Mucosa of stomach (tissue), 1 donor: ENCODE data around the gene CLEC4E.
"Not testable (repeated sequence)": the region's sequence is repeated elsewhere in the genome, so short reads cannot be mapped to it uniquely, and the experiment has no call there.

Experiments
- H3K27me3 ChIP-seq: one replicate; pipeline ENCODE4 v1.7.0; 2013; ENCODE audit warnings: mild to moderate bottlenecking, low read length; ENCODE audit not compliant: control insufficient read depth, insufficient read depth
- H3K36me3 ChIP-seq: one replicate; pipeline ENCODE4 v1.7.0; 2013; ENCODE audit warnings: low read length; ENCODE audit not compliant: control insufficient read depth, insufficient read depth
- H3K4me1 ChIP-seq: one replicate; pipeline ENCODE4 v1.7.0; 2013; ENCODE audit warnings: mild to moderate bottlenecking, low read length; ENCODE audit not compliant: control insufficient read depth, insufficient read depth
- H3K4me3 ChIP-seq: one replicate; pipeline ENCODE4 v1.7.0; 2013; ENCODE audit warnings: low read length
- H3K9ac ChIP-seq: one replicate; pipeline ENCODE4 v1.7.0; 2013; ENCODE audit warnings: mild to moderate bottlenecking, low read length, moderate library complexity
- H3K9me3 ChIP-seq: one replicate; pipeline ENCODE4 v1.7.0; 2013; ENCODE audit warnings: mild to moderate bottlenecking, low read length, moderate library complexity; ENCODE audit not compliant: control insufficient read depth
- donor health status: Pancreatic carcinoma.

Gene CLEC4E

DNA sequence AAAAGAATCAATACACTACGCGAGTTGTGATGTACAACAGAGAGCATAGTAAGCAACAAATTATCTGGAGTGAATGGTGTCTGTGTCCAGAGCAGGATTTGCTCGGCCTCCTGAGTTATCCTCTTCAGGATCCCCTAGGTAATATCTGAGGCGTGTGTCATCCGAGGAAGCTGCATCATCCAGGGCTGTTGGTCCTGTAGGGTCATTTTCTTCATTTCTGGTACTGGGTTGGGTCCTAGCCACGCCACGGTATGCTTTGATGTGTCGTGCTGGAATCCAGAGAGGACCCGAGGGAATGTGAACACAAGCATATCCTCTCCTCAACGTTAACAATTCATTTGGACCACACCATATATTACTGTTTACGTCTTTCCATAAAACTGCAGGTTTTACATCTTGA, 19.0 kb upstream of the CLEC4E start:
- Histone ChIP-seq H3K36me3 (no peaks in the 10 kb centered on the region), H3K27me3 (no peaks in the 10 kb centered on the region), H3K9ac (no peak overlapping the region), H3K9me3 (no peaks in the 10 kb centered on the region), H3K4me1 (no peaks in the 10 kb centered on the region), H3K4me3 (no peak overlapping the region)

DNA sequence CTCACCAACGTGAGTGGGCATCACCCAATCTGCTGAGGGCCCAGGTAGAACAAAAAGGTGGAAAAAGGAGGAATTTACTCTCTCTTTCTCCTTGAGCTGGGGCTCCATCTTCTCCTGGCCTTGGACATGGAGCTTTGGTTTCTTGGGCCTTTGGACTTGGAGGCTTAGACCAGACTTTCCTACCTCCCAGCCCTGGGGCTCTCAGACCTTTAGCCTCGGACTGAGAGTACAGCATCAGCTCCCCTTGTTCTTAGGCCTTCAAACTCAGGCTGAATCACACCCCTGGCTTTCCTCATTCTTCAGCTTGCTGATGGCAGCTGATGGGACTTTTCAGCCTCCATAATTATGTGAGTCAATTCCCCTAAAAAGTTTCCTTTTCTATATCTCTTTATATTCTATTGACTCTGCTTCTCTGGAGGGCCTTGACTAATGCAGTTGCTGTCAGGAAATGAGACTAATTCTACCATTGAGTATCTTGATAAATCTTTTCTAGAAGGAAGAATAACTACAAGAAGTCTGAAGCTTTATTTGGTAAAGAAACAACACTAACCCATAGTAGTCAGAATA, 15.9 kb upstream of the CLEC4E start:
- Histone ChIP-seq H3K4me1 (no peaks in the 10 kb centered on the region), H3K4me3 (no peak overlapping the region), H3K36me3 (no peaks in the 10 kb centered on the region), H3K27me3 (no peaks in the 10 kb centered on the region), H3K9me3 (no peaks in the 10 kb centered on the region), H3K9ac (no peak overlapping the region)

DNA sequence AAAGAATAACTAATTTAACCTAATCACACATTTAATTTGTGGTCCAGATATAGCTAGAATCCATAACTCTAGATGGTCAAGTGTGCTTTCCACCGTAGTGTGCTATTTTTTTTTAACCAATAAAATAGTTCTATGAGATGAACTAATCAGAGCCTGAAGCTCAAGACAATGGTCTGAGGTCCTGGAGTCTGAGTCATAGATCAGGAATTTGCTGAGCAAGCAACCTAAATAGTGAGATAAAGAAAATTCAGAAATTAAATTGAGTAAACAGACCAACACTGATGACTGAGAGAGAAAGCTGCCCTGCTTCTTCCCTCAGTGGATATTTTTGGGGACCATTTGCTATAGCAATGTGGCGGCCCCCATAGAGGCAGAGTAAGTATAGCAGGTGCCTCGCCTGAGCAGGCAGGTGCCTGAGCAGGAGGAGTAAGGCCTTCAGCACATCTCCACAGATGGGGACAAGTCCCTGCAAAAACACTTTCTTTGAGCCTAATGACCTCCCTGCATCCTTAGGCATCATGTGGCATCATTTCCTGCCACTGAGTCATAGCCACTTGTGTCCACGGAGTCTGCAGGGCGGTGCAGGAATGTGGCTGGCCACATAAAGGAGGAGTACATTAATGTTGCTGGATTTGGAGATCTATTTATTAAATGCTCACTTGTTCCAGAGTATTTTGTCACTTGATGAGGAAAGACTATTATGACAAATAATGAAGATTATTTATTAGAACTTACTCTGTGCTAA, 13.9 kb upstream of the CLEC4E start:
- H3K4me1 ChIP-seq, result no peaks in the 10 kb centered on the region

DNA sequence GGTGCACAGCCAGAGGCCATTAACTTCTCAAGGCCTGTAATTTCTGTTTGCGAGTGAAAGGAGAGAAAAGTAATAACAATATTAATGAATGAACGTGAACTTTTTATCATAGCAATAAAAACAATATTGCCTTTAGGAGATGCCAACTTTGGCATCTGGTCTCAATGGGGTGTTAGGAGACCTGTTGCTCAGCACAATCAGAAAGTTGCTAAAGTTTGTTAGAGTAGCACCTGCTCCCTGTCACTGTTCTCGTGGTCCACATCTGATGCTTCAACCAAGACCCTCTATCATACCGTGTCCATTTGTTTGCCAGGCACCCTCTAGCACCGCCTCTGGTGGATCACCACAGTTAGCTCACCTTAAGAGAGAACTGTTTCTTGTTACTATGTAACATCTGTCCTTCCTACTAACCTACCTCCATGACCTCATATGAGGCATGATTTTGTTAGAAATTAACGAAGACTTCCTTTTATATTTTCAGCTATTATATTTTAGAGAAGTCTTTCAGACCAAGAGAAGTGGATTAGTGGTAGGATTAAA, 12.5 kb upstream of the CLEC4E start:
- H3K9me3 ChIP-seq, result no peaks in the 10 kb centered on the region
- H3K4me1 ChIP-seq, result no peaks in the 10 kb centered on the region
- H3K4me3 ChIP-seq, result no peak overlapping the region
- H3K36me3 ChIP-seq, result no peaks in the 10 kb centered on the region
- no peaks in the 10 kb centered on the region for H3K27me3 ChIP-seq
- H3K9ac ChIP-seq, result no peak overlapping the region

More for the DNA sequence above, 13.9 kb upstream of the CLEC4E start:
- H3K36me3 ChIP-seq, result no peaks in the 10 kb centered on the region
- H3K4me3 ChIP-seq, result no peak overlapping the region
- no peaks in the 10 kb centered on the region for H3K27me3 ChIP-seq
- no peak overlapping the region for H3K9ac ChIP-seq
- H3K9me3 ChIP-seq, result no peaks in the 10 kb centered on the region

DNA sequence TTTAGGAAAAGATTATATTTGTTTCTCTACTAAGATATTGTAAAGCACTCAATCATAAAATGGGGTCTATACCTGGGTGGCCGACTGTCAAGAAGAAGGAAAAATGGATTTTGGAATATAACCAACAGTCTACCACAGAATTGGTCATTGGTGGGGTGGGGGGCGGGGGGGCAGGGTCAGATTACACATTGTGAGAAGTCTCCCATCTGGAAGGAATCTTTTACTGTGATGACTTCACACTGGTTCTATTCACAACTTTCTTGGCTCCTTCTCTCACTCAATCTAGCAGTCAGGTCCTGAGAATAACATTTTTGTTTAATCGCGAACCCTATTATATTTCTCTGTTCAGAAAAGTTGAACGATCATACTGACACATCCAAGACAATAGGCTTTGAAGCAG, 8.7 kb upstream of the CLEC4E start:
- Histone ChIP-seq H3K36me3 (no peaks in the 10 kb centered on the region), H3K9ac (no peak overlapping the region), H3K4me1 (no peaks in the 10 kb centered on the region), H3K9me3 (no peaks in the 10 kb centered on the region), H3K27me3 (no peaks in the 10 kb centered on the region), H3K4me3 (no peak overlapping the region)

DNA sequence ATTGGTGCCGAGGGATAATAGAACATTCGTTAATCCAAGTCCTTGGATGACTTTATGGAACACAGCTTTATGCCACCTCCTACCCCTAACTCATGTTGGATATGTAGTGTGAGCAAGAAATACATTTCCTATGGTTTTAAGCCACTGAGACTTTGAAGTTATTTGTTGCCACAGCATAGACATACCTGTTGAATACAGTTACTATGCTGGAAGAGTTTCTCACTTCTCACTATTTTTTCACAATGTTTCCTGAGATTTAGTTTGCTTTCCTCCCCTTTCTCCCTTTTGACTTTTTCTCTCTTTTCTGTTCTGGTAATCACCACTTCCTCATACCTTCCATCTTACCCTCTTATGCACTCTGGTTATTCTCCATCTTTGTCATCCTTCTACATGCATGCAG, 7.5 kb upstream of the CLEC4E start:
- H3K9ac ChIP-seq, result no peak overlapping the region

DNA sequence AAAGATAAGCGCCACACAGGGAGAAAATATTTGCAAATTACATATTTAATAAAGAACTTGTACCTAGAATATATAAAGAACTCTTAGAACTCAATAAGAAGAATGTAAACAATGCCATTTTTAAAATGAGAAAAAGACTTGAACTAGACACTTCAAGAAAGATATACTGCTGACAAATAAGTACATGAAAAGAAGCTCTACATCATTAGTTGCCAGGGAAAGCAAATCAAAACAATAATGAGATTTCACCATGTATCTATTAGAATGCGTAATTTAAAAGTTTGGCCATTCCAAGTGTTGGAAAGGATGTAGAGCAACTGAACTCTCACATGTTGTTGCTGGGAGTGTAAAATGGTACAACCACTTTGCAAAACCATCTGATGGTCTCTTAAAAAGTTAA, 6.9 kb upstream of the CLEC4E start:
- Histone ChIP-seq H3K36me3 (no peaks in the 10 kb centered on the region), H3K27me3 (no peaks in the 10 kb centered on the region), H3K9me3 (no peaks in the 10 kb centered on the region), H3K4me1 (no peaks in the 10 kb centered on the region), H3K4me3 (no peak overlapping the region), H3K9ac (no peak overlapping the region)

More for the DNA sequence above, 7.5 kb upstream of the CLEC4E start:
- Histone ChIP-seq H3K4me1 (no peaks in the 10 kb centered on the region), H3K27me3 (no peaks in the 10 kb centered on the region), H3K9me3 (no peaks in the 10 kb centered on the region), H3K36me3 (no peaks in the 10 kb centered on the region), H3K4me3 (no peak overlapping the region)

DNA sequence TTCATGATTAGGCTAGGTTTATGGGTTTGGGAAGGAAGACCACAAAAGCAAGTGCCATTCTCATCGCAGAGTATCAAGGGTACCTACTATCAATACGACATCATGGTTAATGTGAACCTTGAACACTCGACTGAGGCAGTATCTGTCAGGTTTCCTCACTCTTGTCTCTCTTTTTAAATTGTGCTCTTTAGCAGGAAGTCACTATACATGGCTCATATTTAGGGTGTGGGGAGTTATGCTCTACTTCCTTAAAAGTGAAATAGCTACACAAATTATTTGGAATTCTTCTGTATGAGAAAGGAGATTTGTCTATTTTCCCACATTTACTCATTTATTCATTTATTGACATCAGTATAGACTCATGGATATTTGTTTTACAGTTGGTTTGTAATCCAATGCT, 5.9 kb upstream of the CLEC4E start:
- H3K9ac ChIP-seq, result no peak overlapping the region
- H3K4me3 ChIP-seq, result no peak overlapping the region
- no peaks in the 10 kb centered on the region for H3K4me1 ChIP-seq
- no peaks in the 10 kb centered on the region for H3K27me3 ChIP-seq
- H3K9me3 ChIP-seq, result no peaks in the 10 kb centered on the region
- H3K36me3 ChIP-seq, result no peaks in the 10 kb centered on the region

DNA sequence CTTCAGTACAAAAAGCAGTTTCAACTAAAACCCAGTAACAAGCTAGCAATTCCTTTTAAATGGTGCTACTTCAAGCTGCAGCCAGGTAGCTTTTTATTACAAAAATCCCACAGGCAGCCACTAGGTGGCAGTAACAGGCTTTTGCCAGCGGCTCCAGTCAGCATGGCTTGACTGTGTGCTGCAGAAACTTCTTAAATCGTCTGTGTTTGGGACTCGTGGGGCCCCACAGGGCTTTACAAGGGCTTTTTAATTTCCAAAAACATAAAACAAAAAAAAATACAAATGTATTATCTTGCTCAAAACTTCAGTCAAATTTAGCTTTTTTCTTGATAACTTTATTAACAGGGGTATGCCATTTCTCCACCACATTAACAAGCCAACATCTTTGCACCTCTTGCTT, 3.6 kb upstream of the CLEC4E start:
- Histone ChIP-seq H3K36me3 (no peaks in the 10 kb centered on the region), H3K9ac (no peak overlapping the region), H3K9me3 (no peaks in the 10 kb centered on the region)

DNA sequence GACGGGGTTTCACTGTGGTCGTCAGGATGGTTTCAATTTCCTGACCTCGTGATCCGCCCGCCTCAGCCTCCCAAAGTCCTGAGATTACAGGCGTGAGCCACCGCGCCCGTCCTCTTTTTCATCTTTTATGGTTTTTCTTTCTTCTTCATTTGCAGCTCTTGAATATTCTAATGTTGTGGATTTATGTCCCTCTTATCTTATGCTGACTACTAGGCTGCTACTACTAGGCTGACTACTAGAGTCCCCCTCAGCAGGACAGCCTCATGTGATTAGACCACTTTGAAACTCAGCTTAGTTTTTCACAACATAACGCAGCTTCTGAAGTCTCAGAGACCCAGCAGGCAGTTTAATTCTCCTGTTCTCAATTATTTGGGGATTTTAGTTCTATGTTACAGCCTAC, 857 bp upstream of the CLEC4E start:
- H3K36me3 ChIP-seq, result no peaks in the 10 kb centered on the region
- H3K4me3 ChIP-seq, result no peak overlapping the region
- no peaks in the 10 kb centered on the region for H3K9me3 ChIP-seq
- H3K4me1 ChIP-seq, result no peaks in the 10 kb centered on the region
- H3K9ac ChIP-seq, result no peak overlapping the region
- H3K27me3 ChIP-seq, result no peaks in the 10 kb centered on the region

More for the DNA sequence above, 3.6 kb upstream of the CLEC4E start:
- Histone ChIP-seq H3K4me1 (no peaks in the 10 kb centered on the region), H3K4me3 (no peak overlapping the region), H3K27me3 (no peaks in the 10 kb centered on the region)

DNA sequence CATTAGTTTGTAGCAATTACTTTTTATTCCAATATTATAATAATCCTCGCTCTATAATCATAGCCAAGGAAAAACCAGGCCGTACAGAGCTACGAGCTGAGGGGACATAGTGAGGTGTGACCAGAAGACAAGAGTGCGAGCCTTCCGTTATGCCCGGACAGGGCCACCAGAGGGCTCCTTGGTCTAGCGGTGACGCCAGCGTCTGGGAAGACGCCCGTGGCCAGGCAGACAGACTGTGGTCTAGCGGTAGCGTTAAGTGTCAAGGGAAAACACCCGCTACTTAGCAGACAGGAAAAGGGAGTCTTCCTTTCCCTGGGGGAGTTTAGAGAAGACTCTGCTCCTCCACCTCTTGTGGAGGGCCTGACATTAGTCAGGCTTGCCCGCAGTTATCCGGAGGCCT, 2.9 kb downstream of the CLEC4E start:
- not testable (repeated sequence) for H3K9ac ChIP-seq, H3K9me3 ChIP-seq, H3K4me1 ChIP-seq, H3K27me3 ChIP-seq, H3K36me3 ChIP-seq, H3K4me3 ChIP-seq

DNA sequence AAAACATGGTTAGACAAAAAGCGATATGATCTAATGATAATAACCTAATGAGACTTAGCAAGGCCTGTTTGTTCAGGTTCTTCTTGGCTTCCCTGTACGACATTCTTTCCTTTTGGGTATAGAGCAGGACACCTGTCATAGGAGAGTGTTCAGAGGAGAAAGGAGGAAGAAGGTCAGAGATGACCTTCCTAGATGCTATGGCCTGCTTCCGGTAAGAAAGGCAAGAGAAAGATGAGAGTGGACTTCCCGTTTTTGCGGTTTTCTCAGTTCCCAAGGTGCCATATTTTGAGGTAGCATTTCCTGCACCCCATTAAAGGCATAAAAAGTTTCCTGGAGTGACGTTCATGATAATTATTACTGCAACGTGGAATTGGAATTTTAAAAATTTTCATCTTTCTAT, 8.7 kb downstream of the CLEC4E start:
- no peaks in the 10 kb centered on the region for H3K27me3 ChIP-seq
- H3K9ac ChIP-seq, result no peak overlapping the region
- no peaks in the 10 kb centered on the region for H3K4me1 ChIP-seq
- H3K9me3 ChIP-seq, result no peaks in the 10 kb centered on the region
- no peaks in the 10 kb centered on the region for H3K36me3 ChIP-seq
- H3K4me3 ChIP-seq, result no peak overlapping the region
